ENCODE measurements around the gene RALGDS. TPM values are rescaled to one million over a fixed set of nuclear protein-coding genes. Genes with fewer than 3 reads are reported as not detected.

The RALGDS gene
- total and polyA plus RNA-seq, 9 of the 15 experiments (the other 6 are each of a cell fraction or from before 2014, with no cell fraction given), result 0.75 to 43.3 (median 27.1) TPM

- TF ChIP-seq CREB3 (tag; conservative IDR thresholded peaks at IDR 0.05; ENCODE audit: low read depth) (peak; percentile 83; the same call in 1 of the 2 replicates), ZNF778 (CRISPR knock-in tag; IDR thresholded peaks at IDR 0.05) (no peak), PRDM10 (IDR thresholded peaks at IDR 0.05; ENCODE audit: partially characterized antibody) (peak; percentile 78), ZBTB40 (IDR thresholded peaks at IDR 0.05) (peak; percentile 50; the same call in 1 of the 2 replicates), ZBTB40 (CRISPR knock-in tag; IDR thresholded peaks at IDR 0.05) (no peak), ZNF197 (CRISPR knock-in tag; IDR thresholded peaks at IDR 0.05; ENCODE audit: low read depth) (peak; percentile 98), ZHX1 (conservative IDR thresholded peaks at IDR 0.05; ENCODE audit: low read length) (no peak)
Measured at GRCh38 chr9:133149130-133150015, 28.3 kb upstream of the RALGDS start (continued).
